ENCODE measurements around the gene ITGA1.

- TF ChIP-seq MAX (IDR thresholded peaks at IDR 0.05): no peak
- no peak for TF ChIP-seq CBX5 (IDR thresholded peaks at IDR 0.05; ENCODE audit: low read depth, low read length)
- TF ChIP-seq RNF2 (IDR thresholded peaks at IDR 0.05; ENCODE audit: borderline replicate concordance, low read depth, low read length, missing control alignments, poor library complexity, severe bottlenecking): no peak
- no peak for TF ChIP-seq POLR2A (IDR thresholded peaks at IDR 0.05; ENCODE audit: control extremely low read depth in 1 of 2, low read depth in 2 of 2, low read length in 2 of 2)
- TF ChIP-seq TAF1 (IDR thresholded peaks at IDR 0.05; ENCODE audit: low read depth, low read length): no peak
- no peak for TF ChIP-seq CTCF (IDR thresholded peaks at IDR 0.05; ENCODE audit: control extremely low read depth in 1 of 3, insufficient read depth in 1 of 3, low read depth in 1 of 3, low read length in 3 of 3)
- no peak for TF ChIP-seq SP1 (IDR thresholded peaks at IDR 0.05; ENCODE audit: low read depth, low read length)
- TF ChIP-seq KDM5A (IDR thresholded peaks at IDR 0.05; ENCODE audit: low read length): no peak
- TF ChIP-seq JUN (IDR thresholded peaks at IDR 0.05; ENCODE audit: low read depth, low read length): no peak
- no peak for TF ChIP-seq HDAC2 (IDR thresholded peaks at IDR 0.05; ENCODE audit: borderline replicate concordance in 1 of 2, low read depth in 2 of 2, low read length in 2 of 2)
- TF ChIP-seq ATF3 (IDR thresholded peaks at IDR 0.05; ENCODE audit: insufficient read depth, low read depth, low read length): no peak
- TF ChIP-seq CHD2 (IDR thresholded peaks at IDR 0.05; ENCODE audit: low read length): no peak
- TF ChIP-seq FOSL1 (IDR thresholded peaks at IDR 0.05; ENCODE audit: insufficient read depth, low read depth, low read length): no peak
- no peak for TF ChIP-seq CEBPB (IDR thresholded peaks at IDR 0.05; ENCODE audit: low read depth, low read length)
Observed at GRCh38 chr5:52749666-52750065, 38.0 kb upstream of the ITGA1 start.
